Neural cell (in vitro differentiated cells): ENCODE data around the gene P2RX5. TPM values are rescaled to one million over a fixed set of nuclear protein-coding genes. Genes with fewer than 3 reads are reported as not detected.

ENCODE experiments used
- H2AFZ ChIP-seq: fragments of 200-600, 300-800 bp; sonication (generic), shearing (Covaris generic); 2 replicates; pipeline ENCODE4 v1.6.0; 2014; ENCODE audit warnings: low read depth, mild to moderate bottlenecking, antibody characterized with exemption, low read length, moderate library complexity
- H3F3A ChIP-seq: fragments of 200-600 bp; shearing (Covaris generic); 2 replicates; pipeline ENCODE4 v1.6.1; 2016; ENCODE audit warnings: mild to moderate bottlenecking, moderate library complexity, mixed read lengths, antibody characterized with exemption, low read length; ENCODE audit not compliant: insufficient read depth, poor library complexity, severe bottlenecking
- H3K27ac ChIP-seq: fragments of 200-600, 300-800 bp; sonication (generic), shearing (Covaris generic); 2 replicates; pipeline ENCODE4 v1.5.1; 2014; ENCODE audit warnings: mild to moderate bottlenecking, low read length, moderate library complexity
- H3K27me3 ChIP-seq: fragments of 300-800, 200-600 bp; sonication (generic), shearing (Covaris generic); 2 replicates; pipeline ENCODE4 v1.6.0; 2014; ENCODE audit warnings: mild to moderate bottlenecking, low read depth, low read length, moderate library complexity; ENCODE audit not compliant: insufficient read depth
- H3K36me3 ChIP-seq: fragments of 300-800, 200-600 bp; sonication (generic), shearing (Covaris generic); 2 replicates; pipeline ENCODE4 v1.5.1; 2014; ENCODE audit warnings: mild to moderate bottlenecking, antibody characterized with exemption, low read length, moderate library complexity; ENCODE audit not compliant: insufficient read depth
- H3K4me2 ChIP-seq: fragments of 300-800, 200-600 bp; sonication (generic), shearing (Covaris generic); 2 replicates; pipeline ENCODE4 v1.6.0; 2014; ENCODE audit warnings: mild to moderate bottlenecking, low read length
- H3K4me3 ChIP-seq: fragments of 300-800, 200-600 bp; sonication (generic), shearing (Covaris generic); 2 replicates; pipeline ENCODE4 v1.5.1; 2014; ENCODE audit warnings: mild to moderate bottlenecking, low read length, moderate library complexity
- H3K79me2 ChIP-seq: fragments of 200-600 bp; shearing (Covaris generic); replicated peaks from 2 replicates; pipeline ENCODE4 v1.6.0; 2014; ENCODE audit warnings: mild to moderate bottlenecking, low read length, moderate library complexity; ENCODE audit not compliant: insufficient read depth
- H3K9ac ChIP-seq: fragments of 300-800, 200-600 bp; sonication (generic), shearing (Covaris generic); 2 replicates; pipeline ENCODE4 v1.6.1; 2016; ENCODE audit warnings: mild to moderate bottlenecking, low read length, mixed read lengths
- H3K9me2 ChIP-seq: fragments of 200-600 bp; shearing (Covaris generic); 2 replicates; pipeline ENCODE4 v1.6.1; 2016; ENCODE audit warnings: mild to moderate bottlenecking, low read length, mixed read lengths; ENCODE audit not compliant: insufficient read depth
- H3K9me3 ChIP-seq: fragments of 200-600, 300-800 bp; sonication (generic), shearing (Covaris generic); 2 replicates; pipeline ENCODE4 v1.6.1; 2016; ENCODE audit warnings: mild to moderate bottlenecking, mixed run types, low read length, moderate library complexity, mixed read lengths
- H4K20me1 ChIP-seq: fragments of 200-600 bp; shearing (Covaris generic); 2 replicates; pipeline ENCODE4 v1.6.1; 2016; ENCODE audit warnings: mild to moderate bottlenecking, mixed run types; ENCODE audit not compliant: insufficient read depth
- EP300 ChIP-seq: fragments of 450-650 bp; conservative IDR thresholded peaks from 2 replicates; pipeline ENCODE4 v1.6.1; 2014; ENCODE audit warnings: antibody characterized with exemption, mild to moderate bottlenecking, moderate library complexity; ENCODE audit not compliant: poor library complexity, severe bottlenecking
- EZH2 ChIP-seq: fragments of 200-600, 300-800 bp; shearing (Covaris generic), sonication (generic); IDR thresholded peaks from 2 replicates; pipeline ENCODE4 v1.6.1; 2014; ENCODE audit warnings: antibody characterized with exemption, low read length, borderline replicate concordance, mild to moderate bottlenecking; ENCODE audit not compliant: insufficient read depth, poor library complexity, severe bottlenecking
- MXI1 ChIP-seq: fragments of 450-650 bp; conservative IDR thresholded peaks from 2 replicates; pipeline ENCODE4 v1.6.1; 2014; ENCODE audit warnings: antibody characterized with exemption, mild to moderate bottlenecking; ENCODE audit not compliant: poor library complexity, severe bottlenecking
- POLR2AphosphoS5 ChIP-seq: IDR thresholded peaks from 2 replicates; pipeline ENCODE4 v1.6.1; 2012
- RAD21 ChIP-seq: fragments of 450-650 bp; conservative IDR thresholded peaks from 2 replicates; pipeline ENCODE4 v1.6.1; 2014; ENCODE audit warnings: antibody characterized with exemption, mild to moderate bottlenecking, moderate library complexity
- SMC3 ChIP-seq: fragments of 450-650 bp; conservative IDR thresholded peaks from 2 replicates; pipeline ENCODE4 v1.6.1; 2014; ENCODE audit warnings: antibody characterized with exemption, mild to moderate bottlenecking, moderate library complexity; ENCODE audit not compliant: poor library complexity
- TAF1 ChIP-seq: IDR thresholded peaks from 2 replicates; pipeline ENCODE4 v1.6.1; 2012; ENCODE audit warnings: low read depth
- polyA plus RNA-seq: library from polyadenylated mRNA; depleted of rRNA; stranded (reverse); fragments of >200 nt; gene quantifications from 2 replicates; pipeline ENCODE4 v1.2.3, GENCODE V29; 2014
- TF ChIP-seq, protein P1 (sequence below): IDR thresholded peaks from 2 replicates; pipeline ENCODE4 v1.6.1; 2012; ENCODE audit warnings: borderline replicate concordance
- TF ChIP-seq, protein P2 (sequence below): fragments of 450-650 bp; IDR thresholded peaks from 2 replicates; pipeline ENCODE4 v1.5.1; 2014; ENCODE audit warnings: antibody characterized with exemption, mild to moderate bottlenecking, moderate library complexity; ENCODE audit not compliant: poor library complexity, severe bottlenecking

Gene P2RX5
- polyA plus RNA-seq, 1 donor from 2014 or later: 7.0 TPM

DNA sequence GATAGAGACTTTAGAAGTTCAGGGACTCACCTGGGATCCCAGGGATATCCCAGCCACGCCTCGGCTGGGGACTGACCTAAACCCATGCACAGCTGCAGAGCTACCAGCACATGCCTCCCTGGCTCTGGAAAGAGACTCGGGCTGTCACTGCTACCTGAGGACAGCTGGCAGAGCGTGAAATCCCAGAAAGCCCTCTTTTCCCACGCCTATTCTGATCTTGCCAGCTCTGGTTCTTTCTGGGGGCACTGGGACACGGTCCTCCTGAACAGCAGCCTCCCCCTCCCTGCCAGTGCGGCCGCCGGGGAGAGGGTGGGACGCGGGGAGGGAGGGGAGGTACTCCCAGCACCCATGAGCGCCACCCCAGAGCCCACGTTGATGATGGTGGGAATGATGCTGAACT lies 10.8 kb downstream of the P2RX5 start:
- no peak overlapping the region for H3K9ac ChIP-seq
- H3K9me2 ChIP-seq: no peaks in the 10 kb centered on the region
- H3K27me3 ChIP-seq: no peaks in the 10 kb centered on the region
- H3K4me2 ChIP-seq: no peak overlapping the region
- H3K9me3 ChIP-seq: no peaks in the 10 kb centered on the region
- H3K36me3 ChIP-seq: no peaks in the 10 kb centered on the region
- no peaks in the 10 kb centered on the region for H4K20me1 ChIP-seq
- H2AFZ ChIP-seq: no peak overlapping the region
- no peak overlapping the region for H3K27ac ChIP-seq
- no peaks in the 10 kb centered on the region for H3K79me2 ChIP-seq
- TF ChIP-seq RAD21 (no peak), POLR2AphosphoS5 (no peak), EP300 (no peak), MXI1 (no peak), TAF1 (no peak)
- no peaks in the 10 kb centered on the region for H3F3A ChIP-seq
- H3K4me3 ChIP-seq: no peak overlapping the region

- Histone ChIP-seq H4K20me1 (no peaks in the 10 kb centered on the region), H3K4me2 (no peak overlapping the region), H3F3A (no peaks in the 10 kb centered on the region), H3K9me2 (no peaks in the 10 kb centered on the region), H3K36me3 (no peaks in the 10 kb centered on the region), H3K4me3 (no peak overlapping the region), H3K79me2 (no peaks in the 10 kb centered on the region), H3K27ac (no peak overlapping the region), H2AFZ (no peak overlapping the region), H3K9me3 (no peaks in the 10 kb centered on the region), H3K9ac (no peak overlapping the region), H3K27me3 (no peaks in the 10 kb centered on the region)
- no peak for TF ChIP-seq POLR2AphosphoS5
- no peak for TF ChIP-seq EZH2
- TF ChIP-seq, protein P1, sequence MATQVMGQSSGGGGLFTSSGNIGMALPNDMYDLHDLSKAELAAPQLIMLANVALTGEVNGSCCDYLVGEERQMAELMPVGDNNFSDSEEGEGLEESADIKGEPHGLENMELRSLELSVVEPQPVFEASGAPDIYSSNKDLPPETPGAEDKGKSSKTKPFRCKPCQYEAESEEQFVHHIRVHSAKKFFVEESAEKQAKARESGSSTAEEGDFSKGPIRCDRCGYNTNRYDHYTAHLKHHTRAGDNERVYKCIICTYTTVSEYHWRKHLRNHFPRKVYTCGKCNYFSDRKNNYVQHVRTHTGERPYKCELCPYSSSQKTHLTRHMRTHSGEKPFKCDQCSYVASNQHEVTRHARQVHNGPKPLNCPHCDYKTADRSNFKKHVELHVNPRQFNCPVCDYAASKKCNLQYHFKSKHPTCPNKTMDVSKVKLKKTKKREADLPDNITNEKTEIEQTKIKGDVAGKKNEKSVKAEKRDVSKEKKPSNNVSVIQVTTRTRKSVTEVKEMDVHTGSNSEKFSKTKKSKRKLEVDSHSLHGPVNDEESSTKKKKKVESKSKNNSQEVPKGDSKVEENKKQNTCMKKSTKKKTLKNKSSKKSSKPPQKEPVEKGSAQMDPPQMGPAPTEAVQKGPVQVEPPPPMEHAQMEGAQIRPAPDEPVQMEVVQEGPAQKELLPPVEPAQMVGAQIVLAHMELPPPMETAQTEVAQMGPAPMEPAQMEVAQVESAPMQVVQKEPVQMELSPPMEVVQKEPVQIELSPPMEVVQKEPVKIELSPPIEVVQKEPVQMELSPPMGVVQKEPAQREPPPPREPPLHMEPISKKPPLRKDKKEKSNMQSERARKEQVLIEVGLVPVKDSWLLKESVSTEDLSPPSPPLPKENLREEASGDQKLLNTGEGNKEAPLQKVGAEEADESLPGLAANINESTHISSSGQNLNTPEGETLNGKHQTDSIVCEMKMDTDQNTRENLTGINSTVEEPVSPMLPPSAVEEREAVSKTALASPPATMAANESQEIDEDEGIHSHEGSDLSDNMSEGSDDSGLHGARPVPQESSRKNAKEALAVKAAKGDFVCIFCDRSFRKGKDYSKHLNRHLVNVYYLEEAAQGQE: no peak
- no peak for TF ChIP-seq MXI1
- TF ChIP-seq SMC3: no peak
- TF ChIP-seq, protein P2, sequence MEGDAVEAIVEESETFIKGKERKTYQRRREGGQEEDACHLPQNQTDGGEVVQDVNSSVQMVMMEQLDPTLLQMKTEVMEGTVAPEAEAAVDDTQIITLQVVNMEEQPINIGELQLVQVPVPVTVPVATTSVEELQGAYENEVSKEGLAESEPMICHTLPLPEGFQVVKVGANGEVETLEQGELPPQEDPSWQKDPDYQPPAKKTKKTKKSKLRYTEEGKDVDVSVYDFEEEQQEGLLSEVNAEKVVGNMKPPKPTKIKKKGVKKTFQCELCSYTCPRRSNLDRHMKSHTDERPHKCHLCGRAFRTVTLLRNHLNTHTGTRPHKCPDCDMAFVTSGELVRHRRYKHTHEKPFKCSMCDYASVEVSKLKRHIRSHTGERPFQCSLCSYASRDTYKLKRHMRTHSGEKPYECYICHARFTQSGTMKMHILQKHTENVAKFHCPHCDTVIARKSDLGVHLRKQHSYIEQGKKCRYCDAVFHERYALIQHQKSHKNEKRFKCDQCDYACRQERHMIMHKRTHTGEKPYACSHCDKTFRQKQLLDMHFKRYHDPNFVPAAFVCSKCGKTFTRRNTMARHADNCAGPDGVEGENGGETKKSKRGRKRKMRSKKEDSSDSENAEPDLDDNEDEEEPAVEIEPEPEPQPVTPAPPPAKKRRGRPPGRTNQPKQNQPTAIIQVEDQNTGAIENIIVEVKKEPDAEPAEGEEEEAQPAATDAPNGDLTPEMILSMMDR: no peak
- no peak for TF ChIP-seq RAD21
- TF ChIP-seq TAF1: no peak
- TF ChIP-seq EP300: no peak
Measured at GRCh38 chr17:3683054-3683511, 12.9 kb downstream of the P2RX5 start.

DNA sequence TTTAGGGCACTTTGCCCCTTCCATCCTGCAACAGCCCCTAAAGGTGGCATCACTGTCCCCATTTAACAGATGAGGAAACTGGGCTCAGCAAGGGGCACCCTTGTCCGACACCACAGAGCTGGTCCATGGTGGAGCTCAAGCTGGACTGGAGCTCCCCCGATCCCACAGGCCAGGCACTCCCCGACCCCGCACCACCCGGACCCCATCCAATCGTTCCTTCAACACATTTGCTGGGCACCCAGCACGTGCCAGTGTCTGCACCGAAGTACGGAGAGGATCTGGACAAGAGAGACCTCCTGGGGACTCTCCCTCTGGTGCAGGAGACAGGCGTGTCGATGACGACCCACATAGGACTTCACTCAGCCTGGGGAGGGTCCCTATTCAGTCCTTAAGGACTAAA lies 13.9 kb downstream of the P2RX5 start:
- no peak for TF ChIP-seq POLR2AphosphoS5
- no peak for TF ChIP-seq MXI1
- no peak for TF ChIP-seq RAD21
- TF ChIP-seq, protein P2: no peak
- no peak for TF ChIP-seq EZH2
- TF ChIP-seq, protein P1: no peak
- no peak for TF ChIP-seq TAF1
- TF ChIP-seq SMC3: no peak
- no peak for TF ChIP-seq EP300
- no peaks in the 10 kb centered on the region for H3K36me3 ChIP-seq

More for the DNA sequence above, 13.9 kb downstream of the P2RX5 start:
- H3K4me3 ChIP-seq: no peak overlapping the region
- no peak overlapping the region for H2AFZ ChIP-seq
- no peaks in the 10 kb centered on the region for H3K27me3 ChIP-seq
- no peak overlapping the region for H3K27ac ChIP-seq
- no peaks in the 10 kb centered on the region for H3F3A ChIP-seq
- H3K9me2 ChIP-seq: no peaks in the 10 kb centered on the region
- no peaks in the 10 kb centered on the region for H3K9me3 ChIP-seq
- no peaks in the 10 kb centered on the region for H3K79me2 ChIP-seq
- H4K20me1 ChIP-seq: no peaks in the 10 kb centered on the region
- H3K9ac ChIP-seq: no peak overlapping the region
- no peak overlapping the region for H3K4me2 ChIP-seq
